IMR-90 (cell line): ENCODE data around the gene SSU72.

Experiments
- POLR2A ChIP-seq: IDR thresholded peaks from 2 replicates; pipeline ENCODE4 v1.6.1; 2012; ENCODE audit warnings: mild to moderate bottlenecking, low read depth, low read length
- TF ChIP-seq, protein P1 (sequence below): conservative IDR thresholded peaks from 2 replicates; pipeline ENCODE4 v1.5.1; 2012; ENCODE audit warnings: mild to moderate bottlenecking, low read depth, low read length, improper control_type of control experiment

DNA sequence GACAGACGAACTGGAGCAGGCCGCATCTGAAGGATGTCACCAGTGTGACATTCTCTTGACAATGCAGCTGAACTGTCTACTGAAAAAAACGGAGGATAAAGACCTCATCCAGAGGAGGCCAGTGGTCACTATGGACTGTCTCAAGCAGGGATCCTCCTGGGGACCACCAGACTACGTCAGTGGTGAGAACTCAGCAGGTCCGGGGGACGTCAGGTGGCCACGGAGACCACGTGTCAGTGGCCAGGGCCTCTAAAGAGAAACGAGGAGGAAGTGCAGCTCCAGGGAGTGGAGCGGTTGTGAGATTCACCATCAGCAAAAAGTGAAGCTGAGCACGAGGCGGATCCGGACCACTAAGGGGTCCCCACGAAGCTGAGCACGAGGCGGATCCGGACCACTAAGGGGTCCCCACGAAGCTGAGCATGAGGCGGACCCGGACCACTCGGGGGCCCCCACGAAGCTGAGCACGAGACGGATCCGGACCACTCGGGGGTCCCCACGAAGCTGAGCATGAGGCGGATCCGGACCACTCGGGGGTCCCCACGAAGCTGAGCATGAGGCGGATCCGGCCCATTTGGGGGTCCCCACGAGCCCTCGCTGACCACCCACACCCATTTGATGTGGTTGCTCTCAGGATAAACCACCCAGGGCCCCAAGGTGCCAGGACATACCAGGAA is 20.7 kb downstream of the SSU72 start:
- no peak for TF ChIP-seq POLR2A
- TF ChIP-seq, protein P1, sequence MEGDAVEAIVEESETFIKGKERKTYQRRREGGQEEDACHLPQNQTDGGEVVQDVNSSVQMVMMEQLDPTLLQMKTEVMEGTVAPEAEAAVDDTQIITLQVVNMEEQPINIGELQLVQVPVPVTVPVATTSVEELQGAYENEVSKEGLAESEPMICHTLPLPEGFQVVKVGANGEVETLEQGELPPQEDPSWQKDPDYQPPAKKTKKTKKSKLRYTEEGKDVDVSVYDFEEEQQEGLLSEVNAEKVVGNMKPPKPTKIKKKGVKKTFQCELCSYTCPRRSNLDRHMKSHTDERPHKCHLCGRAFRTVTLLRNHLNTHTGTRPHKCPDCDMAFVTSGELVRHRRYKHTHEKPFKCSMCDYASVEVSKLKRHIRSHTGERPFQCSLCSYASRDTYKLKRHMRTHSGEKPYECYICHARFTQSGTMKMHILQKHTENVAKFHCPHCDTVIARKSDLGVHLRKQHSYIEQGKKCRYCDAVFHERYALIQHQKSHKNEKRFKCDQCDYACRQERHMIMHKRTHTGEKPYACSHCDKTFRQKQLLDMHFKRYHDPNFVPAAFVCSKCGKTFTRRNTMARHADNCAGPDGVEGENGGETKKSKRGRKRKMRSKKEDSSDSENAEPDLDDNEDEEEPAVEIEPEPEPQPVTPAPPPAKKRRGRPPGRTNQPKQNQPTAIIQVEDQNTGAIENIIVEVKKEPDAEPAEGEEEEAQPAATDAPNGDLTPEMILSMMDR, result no peak
